Measurements from ENCODE around the gene CDH22.

DNA sequence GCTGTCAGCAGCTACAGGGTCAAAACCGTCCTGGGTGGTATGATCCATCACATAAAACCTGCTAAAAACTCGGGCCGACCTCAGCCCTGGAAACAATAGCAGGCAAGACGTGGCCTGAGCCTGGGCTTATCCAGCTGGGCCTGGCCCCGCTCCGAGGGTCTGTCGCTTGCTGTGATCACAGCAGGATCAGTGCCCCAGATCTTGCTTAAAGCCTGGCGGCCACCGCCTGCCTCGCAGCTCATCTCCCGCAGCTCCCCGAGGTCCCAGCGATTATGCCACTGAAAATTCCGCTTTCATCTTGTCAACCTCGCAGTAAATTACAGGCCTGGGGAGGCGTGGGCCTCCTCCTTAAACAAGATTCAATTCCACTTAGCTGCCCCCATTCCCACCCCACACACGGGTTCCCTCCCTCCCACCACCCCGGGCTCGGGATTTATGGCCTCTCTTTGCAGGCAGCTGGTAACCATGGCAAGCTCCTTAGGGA is 40.1 kb downstream of the CDH22 start:
- TF ChIP-seq, protein P1, sequence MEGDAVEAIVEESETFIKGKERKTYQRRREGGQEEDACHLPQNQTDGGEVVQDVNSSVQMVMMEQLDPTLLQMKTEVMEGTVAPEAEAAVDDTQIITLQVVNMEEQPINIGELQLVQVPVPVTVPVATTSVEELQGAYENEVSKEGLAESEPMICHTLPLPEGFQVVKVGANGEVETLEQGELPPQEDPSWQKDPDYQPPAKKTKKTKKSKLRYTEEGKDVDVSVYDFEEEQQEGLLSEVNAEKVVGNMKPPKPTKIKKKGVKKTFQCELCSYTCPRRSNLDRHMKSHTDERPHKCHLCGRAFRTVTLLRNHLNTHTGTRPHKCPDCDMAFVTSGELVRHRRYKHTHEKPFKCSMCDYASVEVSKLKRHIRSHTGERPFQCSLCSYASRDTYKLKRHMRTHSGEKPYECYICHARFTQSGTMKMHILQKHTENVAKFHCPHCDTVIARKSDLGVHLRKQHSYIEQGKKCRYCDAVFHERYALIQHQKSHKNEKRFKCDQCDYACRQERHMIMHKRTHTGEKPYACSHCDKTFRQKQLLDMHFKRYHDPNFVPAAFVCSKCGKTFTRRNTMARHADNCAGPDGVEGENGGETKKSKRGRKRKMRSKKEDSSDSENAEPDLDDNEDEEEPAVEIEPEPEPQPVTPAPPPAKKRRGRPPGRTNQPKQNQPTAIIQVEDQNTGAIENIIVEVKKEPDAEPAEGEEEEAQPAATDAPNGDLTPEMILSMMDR (conservative IDR thresholded peaks at IDR 0.05), result no peak
- TF ChIP-seq ZFX (IDR thresholded peaks at IDR 0.05), result no peak

Measured in C4-2B (cell line).